SK-N-SH (cell line): ENCODE measurements around the gene MINK1. TPM values are rescaled to one million over a fixed set of nuclear protein-coding genes. Genes with fewer than 3 reads are reported as not detected.

Source experiments
- CTCF ChIA-PET: fragments of 300-600, 350-600 bp; formaldehyde crosslinking; extraction: SDS; loops from one replicate; lab custom pipeline; 2021; lab: Yijun Ruan, JAX
- POLR2A ChIA-PET: fragments of 350-600 bp; sonication (Branson Sonifier 250); formaldehyde crosslinking; extraction: SDS; loops from one replicate; lab custom pipeline; 2020; ENCODE audit warnings: antibody characterized with exemption, inconsistent platforms; lab: Yijun Ruan, JAX
- DNase-seq: peaks from one replicate; pipeline ENCODE4 v3.0.0; 2012
- H2AFZ ChIP-seq: fragments of 200-600 bp; sonication (generic); 2 replicates; pipeline ENCODE4 v1.8.1; 2016; ENCODE audit warnings: antibody characterized with exemption, mild to moderate bottlenecking, low read depth
- H3F3A ChIP-seq: fragments of 200-600 bp; sonication (generic); replicated peaks from 2 replicates; pipeline ENCODE3; 2016; ENCODE audit warnings: antibody characterized with exemption, mild to moderate bottlenecking; ENCODE audit not compliant: insufficient read depth
- H3K27ac ChIP-seq, 2 experiments: fragments of 200-500 bp in 1 of 2; fragments of 200-600 bp in 1 of 2; sonication (Bioruptor generic) in 1 of 2; sonication (generic), shearing (Covaris generic) in 1 of 2; 2 replicates each; pipeline versions ENCODE4 v1.5.1 to v1.6.1; 2014 to 2016; ENCODE audit warnings: low read depth in 2 of 2, inconsistent platforms in 1 of 2, low read length in 1 of 2, mild to moderate bottlenecking in 1 of 2, mixed read lengths in 1 of 2
- H3K27me3 ChIP-seq: fragments of 200-600 bp; sonication (generic), shearing (Covaris generic); 2 replicates; pipeline ENCODE4 v1.6.1; 2016; ENCODE audit warnings: mixed run types; ENCODE audit not compliant: insufficient read depth
- H3K36me3 ChIP-seq, 2 experiments: fragments of 200-500 bp in 1 of 2; fragments of 200-600 bp in 1 of 2; sonication (Bioruptor generic) in 1 of 2; sonication (generic) in 1 of 2; replicated peaks in 1 of 2; 2 replicates each; pipeline versions ENCODE3 to v1.5.1; 2014 to 2016; ENCODE audit warnings: low read length in 1 of 2, mild to moderate bottlenecking in 1 of 2; ENCODE audit not compliant: insufficient read depth in 2 of 2, control insufficient read depth in 1 of 2
- H3K4me1 ChIP-seq, 2 experiments: fragments of 200-500 bp in 1 of 2; fragments of 200-600 bp in 1 of 2; sonication (Bioruptor generic) in 1 of 2; sonication (generic), shearing (Covaris generic) in 1 of 2; 2 replicates each; pipeline versions ENCODE4 v1.5.1 to v1.6.1; 2014 to 2016; ENCODE audit warnings: low read depth in 1 of 2, low read length in 1 of 2, mixed run types in 1 of 2; ENCODE audit not compliant: insufficient read depth in 2 of 2, control insufficient read depth in 1 of 2
- H3K4me2 ChIP-seq: fragments of 200-600 bp; sonication (generic), shearing (Covaris generic); 2 replicates; pipeline ENCODE4 v1.6.1; 2017; ENCODE audit warnings: mixed run types
- H3K4me3 ChIP-seq, 2 experiments: fragments of 200-500 bp in 1 of 2; fragments of 200-600 bp in 1 of 2; sonication (Bioruptor generic) in 1 of 2; sonication (generic), shearing (Covaris generic) in 1 of 2; 2 replicates each; pipeline versions ENCODE4 v1.5.1 to v1.8.1; 2014 to 2016; ENCODE audit warnings: low read depth in 2 of 2, inconsistent platforms in 1 of 2, low read length in 1 of 2, mild to moderate bottlenecking in 1 of 2, mixed read lengths in 1 of 2, moderate library complexity in 1 of 2
- H3K79me2 ChIP-seq: fragments of 200-600 bp; sonication (generic); 2 replicates; pipeline ENCODE4 v1.8.1; 2017; ENCODE audit warnings: mild to moderate bottlenecking; ENCODE audit not compliant: insufficient read depth
- H3K9ac ChIP-seq: fragments of 200-600 bp; sonication (generic); 2 replicates; pipeline ENCODE4 v1.6.1; 2017; ENCODE audit warnings: mixed run types
- H3K9me2 ChIP-seq: fragments of 200-600 bp; sonication (generic); 2 replicates; pipeline ENCODE4 v1.6.1; 2017; ENCODE audit warnings: mixed run types
- H3K9me3 ChIP-seq: fragments of 200-600 bp; sonication (generic); 2 replicates; pipeline ENCODE4 v1.6.1; 2017; ENCODE audit warnings: mixed run types, mild to moderate bottlenecking, moderate library complexity
- H4K20me1 ChIP-seq: fragments of 200-600 bp; sonication (generic); 2 replicates; pipeline ENCODE4 v1.6.1; 2017; ENCODE audit warnings: mild to moderate bottlenecking, mixed run types; ENCODE audit not compliant: insufficient read depth
- CTCF ChIP-seq: fragments of 200-600 bp; sonication (generic); IDR thresholded peaks from 2 replicates; pipeline ENCODE4 v1.6.1; 2017; ENCODE audit warnings: antibody characterized with exemption, mild to moderate bottlenecking, moderate library complexity
- ELF1 ChIP-seq: IDR thresholded peaks from 2 replicates; pipeline ENCODE4 v1.4.0; 2012
- EZH2phosphoT487 ChIP-seq: fragments of 200-600 bp; sonication (generic); IDR thresholded peaks from 2 replicates; pipeline ENCODE4 v1.6.1; 2017; ENCODE audit warnings: low read depth, mixed run types, mild to moderate bottlenecking, antibody characterized with exemption, moderate library complexity, borderline replicate concordance
- FOSL2 ChIP-seq: IDR thresholded peaks from 2 replicates; pipeline ENCODE4 v1.4.0; 2012; ENCODE audit warnings: low read depth, mild to moderate bottlenecking, moderate library complexity, borderline replicate concordance
- FOXM1 ChIP-seq: IDR thresholded peaks from 2 replicates; pipeline ENCODE4 v1.4.0; 2012; ENCODE audit warnings: low read depth, mild to moderate bottlenecking
- GATA2 ChIP-seq: sonication (generic); formaldehyde crosslinking; IDR thresholded peaks from 2 replicates; pipeline ENCODE4 v1.5.0; 2020; ENCODE audit warnings: mild to moderate bottlenecking, missing genetic modification reagents
- NFIC ChIP-seq: IDR thresholded peaks from 2 replicates; pipeline ENCODE4 v1.4.0; 2012; ENCODE audit warnings: borderline replicate concordance
- RFX5 ChIP-seq: IDR thresholded peaks from 2 replicates; pipeline ENCODE4 v1.6.1; 2012; ENCODE audit warnings: mild to moderate bottlenecking, improper control_type of control experiment, low read length
- SIN3A ChIP-seq: IDR thresholded peaks from 2 replicates; pipeline ENCODE4 v1.6.1; 2012; ENCODE audit warnings: low read depth, mild to moderate bottlenecking, low read length, moderate library complexity, borderline replicate concordance
- TEAD4 ChIP-seq: IDR thresholded peaks from 2 replicates; pipeline ENCODE4 v1.4.0; 2012; ENCODE audit warnings: mild to moderate bottlenecking, borderline replicate concordance; ENCODE audit not compliant: insufficient read depth
- USF1 ChIP-seq: IDR thresholded peaks from 2 replicates; pipeline ENCODE4 v1.4.0; 2012; ENCODE audit warnings: low read depth, borderline replicate concordance
- USF2 ChIP-seq: fragments of 150-350 bp; IDR thresholded peaks from 2 replicates; pipeline ENCODE4 v1.6.1; 2017; ENCODE audit warnings: antibody characterized with exemption, low read length, low read depth, borderline replicate concordance
- ZBTB33 ChIP-seq: IDR thresholded peaks from 2 replicates; pipeline ENCODE4 v1.4.0; 2012; ENCODE audit warnings: low read depth, borderline replicate concordance
- WGBS: methylation state at CpG from one replicate; pipeline ENCODE4 v1.1.6; 2017; ENCODE audit warnings: low lambda C conversion rate; 5-methylcytosine and 5-hydroxymethylcytosine counted together
- polyA plus RNA-seq, 3 experiments: library from polyadenylated mRNA; depleted of rRNA; stranded (reverse); fragments of >200 nt; gene quantifications; 2 replicates each; pipeline ENCODE4 v1.2.3, GENCODE V29; 2012

The MINK1 gene
- polyA plus RNA-seq, 1 of the 3 experiments (the other 2 are of a cell fraction) = 64.7 TPM

GRCh38 chr17:4919511-4920047 is 86.4 kb downstream of the MINK1 start:
- ChIA-PET POLR2A (interaction anchor here (0.7 to 1.2 kb wide), 2 partner anchors 11 to 136 kb away, joined by 3 read pairs; no protein-coding TSS in a partner anchor), CTCF (interaction anchor here (0.8 to 2.8 kb wide), 6 partner anchors 10 to 188 kb away, joined by 3 to 12 read pairs (median 6); partner anchors contain the start of genes CAMTA2 and GLTPD2)
- no peaks in the 10 kb centered on the region; a peak in 1 of 4 replicates for H3K4me1 ChIP-seq
- H3K4me2 ChIP-seq = no peak overlapping the region
- DNase-seq = no peak
- 56% methylated on average over 8 of the region's 8 CpGs for WGBS
- H3K4me3 ChIP-seq = no peak overlapping the region
- TF ChIP-seq NFIC (no peak), GATA2 (CRISPR knock-in tag) (0 out of 2 replicates have a peak, but pooled peaks have one; percentile 8)
- no peak overlapping the region for H3K9ac ChIP-seq
- no peaks in the 10 kb centered on the region for H3K79me2 ChIP-seq
- H4K20me1 ChIP-seq = no peaks in the 10 kb centered on the region
- H3F3A ChIP-seq = no peaks in the 10 kb centered on the region
- no peaks in the 10 kb centered on the region for H3K27me3 ChIP-seq
- no peaks in the 10 kb centered on the region for H3K9me3 ChIP-seq
- no peak overlapping the region for H2AFZ ChIP-seq
- H3K36me3 ChIP-seq = no peaks in the 10 kb centered on the region
- H3K27ac ChIP-seq = no peak overlapping the region
- no peaks in the 10 kb centered on the region for H3K9me2 ChIP-seq

- H3K79me2 ChIP-seq = no peaks in the 10 kb centered on the region
- CTCF ChIA-PET = interaction anchor here (0.8 to 2.8 kb wide), 6 partner anchors 9 to 131 kb away, joined by 3 to 12 read pairs (median 6); partner anchors contain the start of genes CAMTA2 and GLTPD2
- no peaks in the 10 kb centered on the region for H4K20me1 ChIP-seq
- no peaks in the 10 kb centered on the region for H3K9me2 ChIP-seq
- no peak overlapping the region for H2AFZ ChIP-seq
- H3F3A ChIP-seq = no peaks in the 10 kb centered on the region
- H3K9me3 ChIP-seq = no peaks in the 10 kb centered on the region
- no peaks in the 10 kb centered on the region; a peak in 1 of 4 replicates for H3K4me1 ChIP-seq
- no peaks in the 10 kb centered on the region for H3K36me3 ChIP-seq
- no peak overlapping the region for H3K9ac ChIP-seq
- no peak for TF ChIP-seq RFX5
- TF ChIP-seq ZBTB33 = no peak
- TF ChIP-seq, all 33 proteins: peak for 0
- POLR2A ChIA-PET = interaction anchor here (1.2 kb wide), 1 partner anchor 11 kb away, joined by 3 read pairs; no protein-coding TSS in a partner anchor
- H3K4me3 ChIP-seq = no peak overlapping the region
- WGBS = 89% methylated on average over 10 of the region's 10 CpGs
- H3K27me3 ChIP-seq = no peaks in the 10 kb centered on the region
- DNase-seq = no peak
- H3K4me2 ChIP-seq = no peak overlapping the region
- no peak overlapping the region for H3K27ac ChIP-seq
Observed at GRCh38 chr17:4920351-4921048, 87.4 kb downstream of the MINK1 start.

GRCh38 chr17:4921320-4921719 is 88.2 kb downstream of the MINK1 start:
- CTCF ChIA-PET = interaction anchor here (1.6 to 2.8 kb wide), 2 partner anchors 12 to 17 kb away, joined by 6 to 12 read pairs; no protein-coding TSS in a partner anchor
- no peak overlapping the region for H3K27ac ChIP-seq
- no peaks in the 10 kb centered on the region for H3K36me3 ChIP-seq
- H3F3A ChIP-seq = no peaks in the 10 kb centered on the region
- H2AFZ ChIP-seq = no peak overlapping the region
- POLR2A ChIA-PET = no interaction called here
- no peak overlapping the region for H3K4me3 ChIP-seq
- H3K79me2 ChIP-seq = no peaks in the 10 kb centered on the region
- WGBS = 86% methylated on average over 4 of the region's 4 CpGs
- H3K4me1 ChIP-seq = no peaks in the 10 kb centered on the region; a peak in 1 of 4 replicates
- H3K9me2 ChIP-seq = no peaks in the 10 kb centered on the region
- no peak for DNase-seq
- no peaks in the 10 kb centered on the region for H3K9me3 ChIP-seq
- H4K20me1 ChIP-seq = no peaks in the 10 kb centered on the region
- H3K27me3 ChIP-seq = no peaks in the 10 kb centered on the region
- no peak overlapping the region for H3K9ac ChIP-seq
- H3K4me2 ChIP-seq = no peak overlapping the region
- TF ChIP-seq RFX5 (no peak), ELF1 (no peak), NFIC (no peak), USF2 (no peak), USF1 (no peak), SIN3A (no peak), EZH2phosphoT487 (no peak), CTCF (no peak), FOSL2 (no peak), FOXM1 (no peak), TEAD4 (no peak)
